ENCODE results near the gene GPR146. TPM values are rescaled to one million over a fixed set of nuclear protein-coding genes. Genes with fewer than 3 reads are reported as not detected.

The GPR146 gene
- total RNA-seq, 2 experiments from 2014 or later = 9.9 to 13.7 TPM

DNA sequence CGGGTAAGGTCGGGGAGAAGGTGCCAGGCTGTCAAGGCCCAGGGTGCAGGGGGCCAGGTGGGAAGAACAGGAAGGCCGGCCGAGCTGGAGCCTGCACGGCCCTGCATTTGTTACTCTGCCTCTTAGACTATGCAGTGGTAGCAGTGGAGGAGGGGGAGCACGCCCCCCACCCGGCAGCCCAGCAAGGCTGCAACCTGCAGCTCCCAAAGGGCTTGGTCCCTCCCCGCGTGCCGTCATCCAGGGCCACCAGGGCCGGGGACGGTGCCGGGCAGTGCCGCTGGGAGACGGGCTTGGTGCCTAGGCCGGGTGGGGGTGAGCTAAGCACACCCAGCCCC, 36.5 kb downstream of the GPR146 start:
- no peaks in the 10 kb centered on the region for H3K27me3 ChIP-seq (ENCODE audit: control insufficient read depth in 1 of 2, insufficient read depth in 2 of 2, low read length in 2 of 2)
- H3K4me1 Mint-ChIP-seq (ENCODE audit: low read depth) = no peaks in the 10 kb centered on the region
- POLR2A ChIA-PET = no interaction called here
- H3K9me3 Mint-ChIP-seq = no peaks in the 10 kb centered on the region
- no peak overlapping the region for H3K27ac Mint-ChIP-seq
- no peak overlapping the region for H3K4me3 Mint-ChIP-seq
- no peak overlapping the region for H3K4me3 ChIP-seq (ENCODE audit: low read length)
- no peaks in the 10 kb centered on the region for H3K27me3 Mint-ChIP-seq
- TF ChIP-seq, protein P1, sequence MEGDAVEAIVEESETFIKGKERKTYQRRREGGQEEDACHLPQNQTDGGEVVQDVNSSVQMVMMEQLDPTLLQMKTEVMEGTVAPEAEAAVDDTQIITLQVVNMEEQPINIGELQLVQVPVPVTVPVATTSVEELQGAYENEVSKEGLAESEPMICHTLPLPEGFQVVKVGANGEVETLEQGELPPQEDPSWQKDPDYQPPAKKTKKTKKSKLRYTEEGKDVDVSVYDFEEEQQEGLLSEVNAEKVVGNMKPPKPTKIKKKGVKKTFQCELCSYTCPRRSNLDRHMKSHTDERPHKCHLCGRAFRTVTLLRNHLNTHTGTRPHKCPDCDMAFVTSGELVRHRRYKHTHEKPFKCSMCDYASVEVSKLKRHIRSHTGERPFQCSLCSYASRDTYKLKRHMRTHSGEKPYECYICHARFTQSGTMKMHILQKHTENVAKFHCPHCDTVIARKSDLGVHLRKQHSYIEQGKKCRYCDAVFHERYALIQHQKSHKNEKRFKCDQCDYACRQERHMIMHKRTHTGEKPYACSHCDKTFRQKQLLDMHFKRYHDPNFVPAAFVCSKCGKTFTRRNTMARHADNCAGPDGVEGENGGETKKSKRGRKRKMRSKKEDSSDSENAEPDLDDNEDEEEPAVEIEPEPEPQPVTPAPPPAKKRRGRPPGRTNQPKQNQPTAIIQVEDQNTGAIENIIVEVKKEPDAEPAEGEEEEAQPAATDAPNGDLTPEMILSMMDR (IDR thresholded peaks at IDR 0.05) = no peak
- ATAC-seq (ENCODE audit: poor library complexity) (no peak), DNase-seq (no peak)
- H3K27ac ChIP-seq (ENCODE audit: low read depth in 1 of 2, low read length in 2 of 2) = no peak overlapping the region
- no peaks in the 10 kb centered on the region for H3K4me1 ChIP-seq (ENCODE audit: insufficient read depth, low read length)
- intact Hi-C loops (cut with DNase I, micrococcal nuclease) = no loop called here
- H3K36me3 Mint-ChIP-seq (ENCODE audit: low read depth) = no peaks in the 10 kb centered on the region
- no peaks in the 10 kb centered on the region for H3K36me3 ChIP-seq (ENCODE audit: insufficient read depth, low read length)
- CTCF ChIA-PET = no interaction called here
- H3K9me3 ChIP-seq (ENCODE audit: control insufficient read depth in 1 of 2, insufficient read depth in 1 of 2, low read length in 2 of 2) = no peaks in the 10 kb centered on the region

DNA sequence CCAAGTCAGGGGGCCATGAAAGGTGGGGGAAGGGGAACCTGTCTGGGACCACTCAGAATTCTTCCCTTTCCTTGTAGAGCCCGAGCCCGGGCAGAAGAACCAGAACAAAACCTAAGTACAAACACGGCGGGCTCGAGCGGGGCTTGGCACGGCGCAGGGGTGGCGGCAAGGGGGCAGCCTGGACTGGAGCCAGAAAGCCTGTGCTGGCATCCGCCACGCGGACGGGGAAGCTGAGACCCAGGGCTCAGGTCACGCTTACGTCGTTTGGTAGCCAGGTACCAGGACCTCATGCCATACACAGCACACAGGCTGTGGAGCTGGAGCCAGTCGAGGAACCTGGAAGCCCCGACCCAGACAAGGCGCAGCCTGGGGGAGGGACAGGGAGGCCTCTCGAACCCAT, 37.0 kb downstream of the GPR146 start:
- H3K36me3 ChIP-seq (ENCODE audit: insufficient read depth, low read length) = no peaks in the 10 kb centered on the region
- Mint-ChIP-seq H3K4me3 (no peak overlapping the region), H3K36me3 (ENCODE audit: low read depth) (no peaks in the 10 kb centered on the region), H3K27ac (no peak overlapping the region), H3K4me1 (ENCODE audit: low read depth) (no peaks in the 10 kb centered on the region), H3K9me3 (no peaks in the 10 kb centered on the region), H3K27me3 (no peaks in the 10 kb centered on the region)
- H3K27me3 ChIP-seq (ENCODE audit: control insufficient read depth in 1 of 2, insufficient read depth in 2 of 2, low read length in 2 of 2) = no peaks in the 10 kb centered on the region
- ATAC-seq (ENCODE audit: poor library complexity) (no peak), DNase-seq (no peak)
- no peaks in the 10 kb centered on the region for H3K9me3 ChIP-seq (ENCODE audit: control insufficient read depth in 1 of 2, insufficient read depth in 1 of 2, low read length in 2 of 2)
- intact Hi-C loops (cut with DNase I, micrococcal nuclease) = no loop called here
- H3K27ac ChIP-seq (ENCODE audit: low read depth in 1 of 2, low read length in 2 of 2) = no peak overlapping the region
- TF ChIP-seq, protein P1 (IDR thresholded peaks at IDR 0.05) = no peak
- POLR2A ChIA-PET = no interaction called here
- no peak overlapping the region for H3K4me3 ChIP-seq (ENCODE audit: low read length)
- CTCF ChIA-PET = no interaction called here
- H3K4me1 ChIP-seq (ENCODE audit: insufficient read depth, low read length) = no peaks in the 10 kb centered on the region

DNA sequence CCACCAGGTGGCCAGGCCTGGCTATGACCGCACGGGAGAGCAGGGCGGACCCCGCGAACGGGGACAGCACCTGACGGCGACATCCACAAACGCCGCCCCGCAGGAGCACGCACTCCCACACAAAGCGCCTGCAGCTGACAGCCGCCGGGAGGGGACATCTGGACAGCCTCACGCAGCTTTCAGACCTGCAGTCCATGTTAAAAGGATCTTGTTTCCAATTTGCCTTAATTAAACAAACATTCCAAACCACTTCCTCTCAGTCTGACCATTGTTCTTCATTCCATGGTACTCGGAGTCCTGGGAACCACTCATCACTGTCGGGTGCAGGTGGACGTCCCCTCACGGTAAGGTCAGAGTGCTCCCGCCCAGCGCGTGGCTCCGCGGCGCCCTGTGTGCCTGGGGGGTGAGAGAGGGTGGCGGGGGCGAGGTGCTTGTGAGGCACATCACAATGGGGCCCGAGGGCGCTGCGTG, 37.6 kb downstream of the GPR146 start:
- ChIA-PET POLR2A (no interaction called here), CTCF (no interaction called here)
- Histone ChIP-seq H3K27ac (ENCODE audit: low read depth in 1 of 2, low read length in 2 of 2) (no peak overlapping the region), H3K36me3 (ENCODE audit: insufficient read depth, low read length) (no peaks in the 10 kb centered on the region), H3K4me3 (ENCODE audit: low read length) (no peak overlapping the region), H3K4me1 (ENCODE audit: insufficient read depth, low read length) (peaks cover 6% of the 10 kb centered on the region), H3K9me3 (ENCODE audit: control insufficient read depth in 1 of 2, insufficient read depth in 1 of 2, low read length in 2 of 2) (no peaks in the 10 kb centered on the region), H3K27me3 (ENCODE audit: control insufficient read depth in 1 of 2, insufficient read depth in 2 of 2, low read length in 2 of 2) (no peaks in the 10 kb centered on the region)
- ATAC-seq (ENCODE audit: poor library complexity) (no peak), DNase-seq (no peak)
- TF ChIP-seq, protein P1 (IDR thresholded peaks at IDR 0.05) = no peak
- H3K36me3 Mint-ChIP-seq (ENCODE audit: low read depth) = no peaks in the 10 kb centered on the region
- H3K9me3 Mint-ChIP-seq = no peaks in the 10 kb centered on the region
- H3K4me3 Mint-ChIP-seq = no peak overlapping the region
- H3K27ac Mint-ChIP-seq = no peak overlapping the region
- no peaks in the 10 kb centered on the region for H3K27me3 Mint-ChIP-seq
- peaks cover 5% of the 10 kb centered on the region for H3K4me1 Mint-ChIP-seq (ENCODE audit: low read depth)
- intact Hi-C loops (cut with DNase I, micrococcal nuclease) = no loop called here

All from CD4-positive, alpha-beta T cell (primary cell).